GM18867 (cell line): ENCODE results near the gene OTOF.

Experiments
- ATAC-seq: cut with Tn5 transposase; IDR thresholded peaks from one replicate; pipeline ENCODE4 v1.9.1; 2021; ENCODE audit warnings: mild to moderate bottlenecking, moderate library complexity; ENCODE audit not compliant: unreplicated experiment

The OTOF gene

GRCh38 chr2:26477911-26478253, at the start of gene OTOF:
Gene OTOF, minus strand, starts transcription at chr2:26478124.
- no peak for ATAC-seq

GRCh38 chr2:26526589-26526988, 48.7 kb upstream of the OTOF start:
- ATAC-seq = no peak

GRCh38 chr2:26526105-26526504, 48.2 kb upstream of the OTOF start:
- ATAC-seq = no peak

DNA sequence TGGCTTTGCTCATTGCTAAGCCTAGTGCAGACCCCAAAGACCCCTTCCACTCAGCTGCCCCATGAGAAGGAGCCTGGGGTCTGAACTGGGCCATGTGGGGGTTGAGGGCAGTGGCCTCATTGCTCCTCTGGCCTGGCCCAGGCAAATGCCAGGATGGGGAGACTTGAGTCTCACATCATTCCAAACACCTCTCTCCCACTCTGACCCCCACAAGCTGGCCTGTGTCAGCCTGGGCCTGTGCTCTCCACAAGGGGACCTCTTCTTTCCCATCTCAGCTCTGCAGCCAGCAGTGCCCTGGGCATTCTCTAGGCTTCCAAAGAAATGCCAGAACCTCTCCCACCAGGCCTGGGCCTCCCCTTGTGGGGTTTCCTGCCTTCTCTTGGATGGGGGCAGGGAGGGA, 45.8 kb upstream of the OTOF start:
- no peak for ATAC-seq

DNA sequence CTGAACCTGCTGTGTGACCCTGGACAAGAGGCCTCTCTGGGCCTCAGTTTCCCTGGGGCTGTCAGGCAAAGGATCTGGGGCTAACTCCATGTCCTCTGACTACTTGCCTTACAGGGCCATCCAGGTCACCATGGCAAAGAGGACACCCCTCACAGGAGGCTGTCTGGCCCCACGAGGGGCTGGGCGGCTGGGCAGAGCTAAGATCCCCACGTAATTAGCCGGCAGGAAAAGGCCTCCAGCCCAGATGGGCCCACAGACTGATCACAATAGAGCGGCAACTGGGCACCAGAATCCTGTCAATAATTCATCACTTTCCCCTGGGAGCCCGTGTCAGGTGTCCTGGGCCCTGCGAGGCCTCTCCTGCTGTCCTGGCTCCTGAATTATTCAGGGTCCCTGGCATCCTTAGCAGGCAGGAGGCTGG, 44.8 kb upstream of the OTOF start:
- no peak for ATAC-seq

- no peak for ATAC-seq
Measured at GRCh38 chr2:26522325-26522724, 44.4 kb upstream of the OTOF start.

GRCh38 chr2:26521913-26522180, 43.9 kb upstream of the OTOF start:
- no peak for ATAC-seq

DNA sequence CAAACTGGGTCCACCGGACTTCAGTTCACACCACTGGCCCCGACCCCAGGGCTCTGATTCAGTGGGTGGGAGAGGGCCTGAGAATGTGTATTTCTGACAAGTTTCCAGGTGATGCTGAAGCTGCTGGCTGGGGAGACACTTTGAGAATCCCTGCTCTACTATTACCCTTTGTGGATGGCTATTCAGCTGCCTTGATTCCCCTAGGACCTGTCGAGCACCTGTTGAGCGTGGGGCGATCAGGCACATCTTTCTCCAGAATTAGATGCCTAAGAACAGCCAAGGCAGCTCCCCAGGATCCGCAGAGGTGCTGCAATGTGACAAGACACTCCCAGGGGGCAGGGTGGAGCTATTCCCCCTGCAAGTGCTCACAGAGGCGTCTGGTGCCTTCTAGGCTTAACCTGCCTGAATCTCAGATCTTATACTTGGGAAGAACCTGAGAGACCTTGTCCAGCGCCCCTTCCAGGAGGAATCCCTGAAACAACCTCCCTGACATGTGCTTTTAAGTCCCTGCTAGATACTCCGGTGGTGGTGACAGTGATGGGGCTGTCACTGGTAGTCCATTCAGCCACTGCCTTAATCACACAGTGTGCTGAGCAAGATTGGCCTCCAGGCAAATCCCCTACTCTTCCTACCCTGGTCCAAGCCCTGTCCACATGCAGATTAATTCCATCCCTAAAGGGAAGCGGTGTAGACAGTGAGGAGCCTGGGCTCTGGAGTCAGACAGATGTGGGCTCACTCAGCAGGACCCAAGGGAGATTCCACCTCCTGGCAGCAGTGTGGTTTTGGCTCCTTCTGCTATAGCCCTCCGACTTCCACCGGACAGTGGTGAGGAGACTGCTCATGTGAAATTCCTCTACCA, 43.4 kb upstream of the OTOF start:
- no peak for ATAC-seq

DNA sequence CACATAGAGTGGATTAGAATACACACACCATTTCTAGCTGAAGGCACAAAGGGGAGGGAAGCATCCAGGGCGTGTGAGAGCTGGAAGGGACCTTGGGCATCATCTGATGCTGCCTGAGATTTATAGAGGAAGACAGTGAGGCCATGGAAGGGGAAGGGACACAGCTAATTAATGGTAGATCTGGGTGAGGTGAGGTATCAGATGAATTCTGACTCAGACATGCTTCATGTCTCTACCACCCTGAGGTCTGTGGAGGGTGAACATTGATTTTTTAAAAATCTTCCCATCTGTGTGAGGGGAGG, 42.2 kb upstream of the OTOF start:
- ATAC-seq = no peak

- ATAC-seq = no peak
Measured at GRCh38 chr2:26519396-26520147, 41.6 kb upstream of the OTOF start.

DNA sequence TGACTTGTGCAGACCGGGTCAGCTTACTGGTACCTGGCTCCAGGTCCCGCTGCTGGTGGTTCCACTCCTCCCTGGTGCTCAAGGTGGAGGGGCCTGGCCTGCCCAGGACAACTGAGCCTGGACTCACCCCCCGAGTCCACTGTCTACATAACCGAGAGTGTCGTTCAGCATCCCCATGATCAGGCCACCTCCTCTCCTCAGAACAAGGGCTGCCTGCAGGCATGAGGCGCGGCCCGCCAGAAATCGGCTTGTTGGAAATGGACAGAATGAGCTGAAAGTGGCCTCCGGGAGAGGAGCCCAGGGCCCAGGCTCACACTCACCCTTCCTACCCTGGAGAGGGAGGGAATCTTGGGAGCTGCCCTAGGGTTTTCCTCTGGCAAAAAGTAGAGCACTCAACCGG, 38.9 kb upstream of the OTOF start:
- no peak for ATAC-seq

GRCh38 chr2:26516246-26516645, 38.3 kb upstream of the OTOF start:
- no peak for ATAC-seq

DNA sequence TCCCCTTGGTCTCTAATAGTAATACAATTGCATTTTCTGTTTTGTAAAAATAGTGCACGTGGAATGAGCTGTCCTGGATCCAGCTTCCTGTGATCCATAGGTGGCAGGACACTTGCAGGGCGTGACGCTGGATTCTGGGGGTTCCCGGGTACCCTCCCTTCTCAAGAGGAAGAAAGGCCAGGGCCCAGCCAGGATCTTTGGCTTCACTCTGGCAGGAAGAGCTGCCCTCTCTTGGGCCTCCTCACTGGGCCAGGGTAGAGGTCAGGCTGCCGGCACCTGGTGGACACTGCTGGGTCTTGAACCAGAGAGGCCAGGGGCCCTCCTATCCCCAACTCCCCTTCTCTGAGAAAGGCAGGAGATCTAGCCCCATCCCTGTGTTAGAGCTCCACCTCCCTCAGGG, 37.8 kb upstream of the OTOF start:
- no peak for ATAC-seq

DNA sequence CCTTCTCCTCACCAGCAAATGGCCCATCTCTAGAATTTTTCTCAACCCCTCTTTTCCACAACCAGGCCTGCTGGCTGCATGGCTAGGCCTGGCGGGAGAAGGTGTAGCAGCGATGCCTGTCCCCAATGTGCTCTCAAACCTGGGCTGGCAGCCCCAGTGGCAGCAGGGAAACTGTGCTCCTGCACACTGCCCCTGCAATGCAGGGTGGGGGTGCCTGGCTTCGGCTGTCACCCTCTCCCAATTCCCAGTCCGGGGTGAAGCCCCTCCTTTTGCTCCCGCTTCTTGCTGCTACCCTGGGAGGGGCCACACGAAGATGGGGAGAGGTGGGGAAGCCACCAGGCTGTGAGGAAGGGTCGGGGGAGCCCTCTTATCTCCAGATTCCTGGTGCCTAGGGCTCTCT, 36.1 kb upstream of the OTOF start:
- no peak for ATAC-seq

- no peak for ATAC-seq
Measured at GRCh38 chr2:26513261-26513660, 35.3 kb upstream of the OTOF start.

GRCh38 chr2:26511466-26511865, 33.5 kb upstream of the OTOF start:
- ATAC-seq = no peak

- no peak for ATAC-seq
Measured at GRCh38 chr2:26510344-26510973, 32.5 kb upstream of the OTOF start.

- ATAC-seq = no peak
Measured at GRCh38 chr2:26509141-26509540, 31.2 kb upstream of the OTOF start.

GRCh38 chr2:26507932-26508331, 30.0 kb upstream of the OTOF start:
- no peak for ATAC-seq

GRCh38 chr2:26507088-26507487, 29.2 kb upstream of the OTOF start:
- ATAC-seq = no peak

DNA sequence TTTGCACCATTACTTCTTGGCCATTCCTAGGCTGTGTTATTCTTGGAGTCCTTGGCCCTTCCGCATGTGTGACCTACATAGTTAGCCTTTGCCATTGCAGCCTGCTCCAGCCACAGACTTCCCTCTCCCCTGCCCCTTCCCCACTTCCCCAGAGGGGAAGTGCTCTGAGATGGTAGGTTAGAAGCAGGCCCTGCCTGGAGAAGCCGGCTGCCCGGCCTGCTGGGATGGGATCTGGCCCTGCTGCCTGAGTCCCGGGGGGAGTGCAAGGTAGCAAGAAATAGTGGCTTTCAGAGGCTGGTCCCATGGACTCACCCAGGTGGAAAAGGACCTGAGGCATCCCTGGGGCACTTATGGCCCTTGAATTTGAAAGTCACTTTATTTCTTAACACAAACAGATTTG, 28.4 kb upstream of the OTOF start:
- no peak for ATAC-seq

GRCh38 chr2:26504002-26504401, 26.1 kb upstream of the OTOF start:
- ATAC-seq = no peak
